HepG2 (cell line): ENCODE measurements around the gene SPON1. TPM values are rescaled to one million over a fixed set of nuclear protein-coding genes. Genes with fewer than 3 reads are reported as not detected.

Experiments used
- ATAC-seq: fragments of 200-7000 bp; cut with Tn5 transposase; 3 replicates; pipeline ENCODE4 v1.9.1; 2020; ENCODE audit warnings: mild to moderate bottlenecking, moderate library complexity
- BruUV-seq: library from RNA; stranded (reverse); fragments of 400-500 nt; replicated peaks from 2 replicates; lab custom pipeline; 2021; lab: Mats Ljungman, UMichigan
- CTCF ChIA-PET: fragments of 300-600 bp; formaldehyde crosslinking; extraction: SDS; loops from one replicate; lab custom pipeline; 2021; ENCODE audit warnings: low total read pairs, inconsistent platforms, low intra/inter-chr PET ratio; lab: Yijun Ruan, JAX
- POLR2A ChIA-PET: fragments of 350-600 bp; sonication (Branson Sonifier 250); formaldehyde crosslinking; loops from one replicate; lab custom pipeline; 2020; ENCODE audit warnings: antibody characterized with exemption, inconsistent platforms; lab: Yijun Ruan, JAX
- DNase-seq: peaks from one replicate; pipeline ENCODE4 v3.0.0-alpha.2; 2015; ENCODE audit warnings: low spot score
- FAIRE-seq: peaks from 3 replicates; lab custom pipeline; 2011; peaks lifted over from hg19 to GRCh38; lab: Jason Lieb, UNC
- H2AFZ ChIP-seq: one replicate; pipeline ENCODE4 v1.6.1; 2011; ENCODE audit warnings: low read length, inconsistent platforms
- H3K27ac ChIP-seq: fragments of 300-600 bp; 3 replicates; pipeline ENCODE4 v1.8.0; 2011; ENCODE audit warnings: mixed run types, mild to moderate bottlenecking, mixed read lengths, low read length, inconsistent platforms; ENCODE audit not compliant: insufficient read depth; ENCODE audit errors: extremely low read length
- H3K27me3 ChIP-seq, 2 experiments: fragments of 200-600 bp in 1 of 2; 2 replicates in 1 of 2; 3 replicates in 1 of 2; pipeline versions ENCODE4 v1.6.0 to v1.8.0; 2011; ENCODE audit warnings: low read length in 2 of 2, mild to moderate bottlenecking in 2 of 2, moderate library complexity in 2 of 2, inconsistent platforms in 1 of 2; ENCODE audit not compliant: insufficient read depth in 2 of 2, control insufficient read depth in 1 of 2
- H3K36me3 ChIP-seq, 2 experiments: fragments of 200-600 bp in 1 of 2; replicated peaks in 1 of 2; 2 replicates in 1 of 2; 3 replicates in 1 of 2; pipeline versions ENCODE4 v1.5.1 to v1.8.0; 2011; ENCODE audit warnings: low read length in 2 of 2, inconsistent platforms in 1 of 2; ENCODE audit not compliant: insufficient read depth in 2 of 2, control insufficient read depth in 1 of 2
- H3K4me1 ChIP-seq: 2 replicates; pipeline ENCODE4 v1.5.1; 2012; ENCODE audit warnings: low read length, inconsistent platforms; ENCODE audit not compliant: insufficient read depth
- H3K4me2 ChIP-seq: 2 replicates; pipeline ENCODE4 v1.6.0; 2011; ENCODE audit warnings: low read depth, low read length, inconsistent platforms
- H3K4me3 ChIP-seq, 3 experiments: fragments of 200-600 bp in 1 of 3; sonication (generic), shearing (Covaris generic) in 1 of 3; replicated peaks in 1 of 3; 2 replicates each; pipeline ENCODE4 v1.5.1; 2011 to 2016; ENCODE audit warnings: low read length in 3 of 3, inconsistent platforms in 2 of 3, low read depth in 2 of 3, mild to moderate bottlenecking in 2 of 3, control low read depth in 1 of 3, mixed read lengths in 1 of 3; ENCODE audit not compliant: insufficient read depth in 1 of 3
- H3K79me2 ChIP-seq: one replicate; pipeline ENCODE4 v1.6.1; 2011; ENCODE audit warnings: low read length, inconsistent platforms; ENCODE audit not compliant: insufficient read depth
- H3K9ac ChIP-seq: 2 replicates; pipeline ENCODE4 v1.6.0; 2011; ENCODE audit warnings: mild to moderate bottlenecking, low read depth, low read length, inconsistent platforms; ENCODE audit not compliant: insufficient read depth
- H3K9me3 ChIP-seq: 2 replicates; pipeline ENCODE4 v1.5.1; 2012; ENCODE audit warnings: mild to moderate bottlenecking, low read length
- H4K20me1 ChIP-seq: 2 replicates; pipeline ENCODE4 v1.6.0; 2011; ENCODE audit warnings: inconsistent platforms, mild to moderate bottlenecking, low read length, moderate library complexity; ENCODE audit not compliant: insufficient read depth
- ARHGAP35 ChIP-seq: sonication (generic); formaldehyde crosslinking; IDR thresholded peaks from 2 replicates; pipeline ENCODE4 v1.9.0; 2022; ENCODE audit warnings: mild to moderate bottlenecking, inconsistent platforms, moderate library complexity, missing genetic modification reagents, borderline replicate concordance
- BHLHE40 ChIP-seq: IDR thresholded peaks from 2 replicates; pipeline ENCODE4 v1.6.1; 2011; ENCODE audit warnings: low read length, improper control_type of control experiment
- DMAP1 ChIP-seq: IDR thresholded peaks from 2 replicates; pipeline ENCODE4 v1.6.1; 2016
- EEA1 ChIP-seq: sonication (generic); formaldehyde crosslinking; IDR thresholded peaks from 2 replicates; pipeline ENCODE4 v1.5.1; 2020; ENCODE audit warnings: mild to moderate bottlenecking, missing genetic modification reagents, borderline replicate concordance
- GTF2F1 ChIP-seq: fragments of 150-350 bp; IDR thresholded peaks from 2 replicates; pipeline ENCODE4 v1.6.1; 2014; ENCODE audit warnings: low read length
- MAFK ChIP-seq, 2 experiments: IDR thresholded peaks in 1 of 2; conservative IDR thresholded peaks in 1 of 2; 2 replicates each; pipeline ENCODE4 v1.6.1; 2011; ENCODE audit warnings: improper control_type of control experiment in 2 of 2, low read length in 2 of 2
- SMAD3 ChIP-seq: sonication (generic); formaldehyde crosslinking; IDR thresholded peaks from 2 replicates; pipeline ENCODE4 v1.4.0; 2020; ENCODE audit warnings: missing genetic modification reagents
- SRF ChIP-seq: IDR thresholded peaks from 2 replicates; pipeline ENCODE4 v1.6.1; 2011; ENCODE audit warnings: mild to moderate bottlenecking, low read depth, low read length, moderate library complexity
- ZBTB38 ChIP-seq: sonication (generic); formaldehyde crosslinking; IDR thresholded peaks from 2 replicates; pipeline ENCODE4 v1.5.1; 2020; ENCODE audit warnings: mild to moderate bottlenecking, missing genetic modification reagents
- ZNF451 ChIP-seq: sonication (generic); formaldehyde crosslinking; IDR thresholded peaks from 2 replicates; pipeline ENCODE4 v1.5.0; 2020; ENCODE audit warnings: mild to moderate bottlenecking, missing genetic modification reagents
- ZNF496 ChIP-seq: sonication (generic); formaldehyde crosslinking; IDR thresholded peaks from 2 replicates; pipeline ENCODE4 v1.8.1; 2023; ENCODE audit warnings: mild to moderate bottlenecking, moderate library complexity, missing genetic modification reagents; ENCODE audit not compliant: insufficient replicate concordance
- ZNF572 ChIP-seq: sonication (generic); formaldehyde crosslinking; IDR thresholded peaks from 2 replicates; pipeline ENCODE4 v1.5.1; 2020; ENCODE audit warnings: mild to moderate bottlenecking, missing genetic modification reagents
- WGBS: methylation state at CpG from one replicate; pipeline ENCODE4 v1.1.6; 2017; ENCODE audit warnings: low lambda C conversion rate; 5-methylcytosine and 5-hydroxymethylcytosine counted together
- in situ Hi-C: cut with HindIII; loops from 2 replicates; pipeline ENCODE4 v1.10.0; 2017; ENCODE audit warnings: low pct_unique_long_range_greater_than_20kb; ENCODE audit not compliant: extremely low pct_ligation_motif_present
- intact Hi-C: fragments of 100-400 bp; cut with micrococcal nuclease; formaldehyde crosslinking; loops from one replicate; pipeline ENCODE4 v1.10.0; 2022; ENCODE audit not compliant: unreplicated experiment
- polyA plus RNA-seq, 8 experiments: library from polyadenylated mRNA; depleted of rRNA in 3 of 8; stranded (reverse) in 7 of 8; unstranded in 1 of 8; fragments of >200 nt; fragmentation: Illumina TruSeq in 4 of 8; extraction: Trizol in 4 of 8; gene quantifications; 2 replicates each; pipeline versions ENCODE4 v1.2.1 to v1.2.3, GENCODE V29; 2011 to 2016; ENCODE audit warnings: low read depth in 4 of 8, missing spikeins in 1 of 8, mixed read lengths in 1 of 8; ENCODE audit not compliant: insufficient read depth in 1 of 8
- total RNA-seq, 5 experiments: library from RNA; depleted of rRNA; stranded (reverse); fragments of >200 nt; fragmentation: Illumina TruSeq; extraction: Trizol; gene quantifications; 2 replicates each; pipeline ENCODE4 v1.2.3, GENCODE V29; 2016; ENCODE audit warnings: low read depth in 1 of 5
- TF ChIP-seq, protein P1 (sequence below): sonication (generic); formaldehyde crosslinking; IDR thresholded peaks from 2 replicates; pipeline ENCODE4 v1.4.0; 2020; ENCODE audit warnings: missing genetic modification reagents

The SPON1 gene
- total and polyA plus RNA-seq, 2 of the 13 experiments (the other 11 are each of a cell fraction or from before 2014, with no cell fraction given) = not detected

DNA sequence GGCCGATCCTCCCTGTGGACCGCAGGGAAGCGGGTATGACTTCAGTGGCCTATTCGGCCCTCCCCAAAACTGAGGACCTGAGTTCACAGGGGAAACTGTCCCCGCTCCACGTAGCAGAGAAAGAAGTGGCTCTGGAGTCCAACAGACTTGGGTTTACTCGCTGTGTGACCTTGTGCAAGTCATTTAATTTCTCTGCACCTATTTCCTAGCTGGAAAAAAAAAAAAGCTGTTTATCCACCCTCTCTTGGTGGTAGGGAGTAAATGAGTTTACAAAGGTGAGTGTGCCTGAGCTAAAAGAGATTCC is 2.2 kb downstream of the SPON1 start:
- Histone ChIP-seq H3K4me3 (no peak overlapping the region), H3K36me3 (no peaks in the 10 kb centered on the region), H3K4me1 (peaks cover 11% of the 10 kb centered on the region), H2AFZ (no peak overlapping the region), H3K79me2 (no peaks in the 10 kb centered on the region), H3K27me3 (peaks cover 2 to 18% of the 10 kb centered on the region in 2 experiments), H3K27ac (no peak overlapping the region)
- no TSS peak for BruUV-seq
- POLR2A ChIA-PET = no interaction called here
- WGBS = 68% methylated on average over 7 of the region's 7 CpGs
- in situ Hi-C loops = loop anchor here (10.0 kb wide), 1 partner anchor 180 kb away; no protein-coding TSS in a partner anchor
- TF ChIP-seq EEA1 (no peak), ZNF572 (CRISPR knock-in tag) (no peak), DMAP1 (no peak), BHLHE40 (no peak), SRF (no peak), SMAD3 (CRISPR knock-in tag) (no peak), GTF2F1 (no peak), ARHGAP35 (no peak), ZBTB38 (CRISPR knock-in tag) (no peak), ZNF451 (CRISPR knock-in tag) (no peak), ZNF496 (no peak), MAFK (conservative IDR thresholded peaks at IDR 0.05 in 1 of 2, IDR thresholded peaks at IDR 0.05 in 1 of 2; ENCODE audit: low read length in 2 of 2) (no peak)
- TF ChIP-seq, protein P1, sequence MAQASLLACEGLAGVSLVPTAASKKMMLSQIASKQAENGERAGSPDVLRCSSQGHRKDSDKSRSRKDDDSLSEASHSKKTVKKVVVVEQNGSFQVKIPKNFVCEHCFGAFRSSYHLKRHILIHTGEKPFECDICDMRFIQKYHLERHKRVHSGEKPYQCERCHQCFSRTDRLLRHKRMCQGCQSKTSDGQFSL = no peak
- TF ChIP-seq, all 625 proteins: peak for 0
- Histone ChIP-seq H3K9ac (no peak overlapping the region), H3K9me3 (no peaks in the 10 kb centered on the region), H4K20me1 (no peaks in the 10 kb centered on the region), H3K4me2 (no peak overlapping the region)
- intact Hi-C loops = no loop called here
- DNase-seq (no peak), FAIRE-seq (no peak), ATAC-seq (no peak)
- CTCF ChIA-PET = interaction anchor here (0.7 kb wide), 1 partner anchor 184 kb away, joined by 3 read pairs; no protein-coding TSS in a partner anchor
